RPMI8226 (cell line): Measurements from ENCODE around the gene RHOU.
A peak's percentile ranks its signal among the peaks of the same experiment; 100 is the strongest.

Source experiments
- DNase-seq: peaks from one replicate; pipeline ENCODE4 v3.0.0-alpha.2; 2015

The RHOU gene

GRCh38 chr1:228739826-228740225 lies 4.5 kb downstream of the RHOU start:
- DNase-seq: no peak

- DNase-seq: no peak
These were observed 5.5 kb downstream of the RHOU start for GRCh38 chr1:228740543-228741317.

- no peak for DNase-seq
These were observed 7.1 kb downstream of the RHOU start for GRCh38 chr1:228742281-228742860.

- DNase-seq: no peak
These were observed 8.1 kb downstream of the RHOU start for GRCh38 chr1:228743405-228743804.

- DNase-seq: peak; percentile 52
These were observed 9.1 kb downstream of the RHOU start for GRCh38 chr1:228744356-228744755.

GRCh38 chr1:228744918-228745317 lies 9.6 kb downstream of the RHOU start:
- peak; percentile 31 for DNase-seq

GRCh38 chr1:228745497-228745896 lies 10.2 kb downstream of the RHOU start:
- no peak for DNase-seq

GRCh38 chr1:228747301-228747935 lies 12.1 kb downstream of the RHOU start:
- no peak for DNase-seq

GRCh38 chr1:228748029-228748428 lies 12.8 kb downstream of the RHOU start:
- DNase-seq: no peak

GRCh38 chr1:228748431-228748830 lies 13.2 kb downstream of the RHOU start:
- DNase-seq: no peak

- no peak for DNase-seq
These were observed 14.5 kb downstream of the RHOU start for GRCh38 chr1:228749765-228750164.

- DNase-seq: no peak
These were observed 15.6 kb downstream of the RHOU start for GRCh38 chr1:228750915-228751314.

- peak; percentile 24 for DNase-seq
These were observed 16.2 kb downstream of the RHOU start for GRCh38 chr1:228751360-228752098.

- no peak for DNase-seq
These were observed 17.0 kb downstream of the RHOU start for GRCh38 chr1:228752258-228752657.

GRCh38 chr1:228752675-228753265 lies 17.5 kb downstream of the RHOU start:
- DNase-seq: no peak

- DNase-seq: no peak
These were observed 18.0 kb downstream of the RHOU start for GRCh38 chr1:228753287-228753686.

- DNase-seq: no peak
These were observed 18.6 kb downstream of the RHOU start for GRCh38 chr1:228753786-228754360.

- no peak for DNase-seq
These were observed 19.5 kb downstream of the RHOU start for GRCh38 chr1:228754646-228755268.

GRCh38 chr1:228755800-228756199 lies 20.5 kb downstream of the RHOU start:
- no peak for DNase-seq

GRCh38 chr1:228756457-228756856 lies 21.2 kb downstream of the RHOU start:
- DNase-seq: no peak

- DNase-seq: no peak
These were observed 23.2 kb downstream of the RHOU start for GRCh38 chr1:228758447-228758846.

GRCh38 chr1:228760979-228761378 lies 25.7 kb downstream of the RHOU start:
- DNase-seq: no peak
